Caco-2 (cell line): ENCODE data around the gene IL2RA. TPM values are rescaled to one million over a fixed set of nuclear protein-coding genes. Genes with fewer than 3 reads are reported as not detected.

Experiments used
- BruUV-seq: library from RNA; stranded (reverse); fragments of 400-500 nt; replicated peaks from 2 replicates; lab custom pipeline; 2021; lab: Mats Ljungman, UMichigan
- CTCF ChIA-PET: fragments of 300-600 bp; sonication (Branson Sonifier 250); formaldehyde crosslinking; loops from one replicate; lab custom pipeline; 2022; ENCODE audit warnings: antibody characterized with exemption; lab: Charles Lee
- POLR2A ChIA-PET: fragments of 300-600 bp; sonication (Branson Sonifier 250); formaldehyde crosslinking; loops from one replicate; lab custom pipeline; 2022; ENCODE audit warnings: antibody characterized with exemption; lab: Charles Lee
- DNase-seq, 2 experiments: peaks; one replicate each; pipeline versions ENCODE4 v3.0.0 to v3.0.0-alpha.2; 2020 to 2022
- H3K27me3 ChIP-seq: replicated peaks from 2 replicates; pipeline ENCODE4 v1.6.0; 2011; ENCODE audit warnings: low read length; ENCODE audit not compliant: control insufficient read depth, insufficient read depth
- H3K36me3 ChIP-seq: 2 replicates; pipeline ENCODE4 v1.5.1; 2011; ENCODE audit warnings: low read length; ENCODE audit not compliant: control insufficient read depth, insufficient read depth
- H3K4me1 ChIP-seq: fragments of 250-450 bp; sonication (Bioruptor Pico); 2 replicates; pipeline ENCODE4 v1.5.1; 2020; ENCODE audit warnings: mild to moderate bottlenecking
- H3K4me3 ChIP-seq: 2 replicates; pipeline ENCODE4 v1.5.1; 2011; ENCODE audit warnings: low read depth, mild to moderate bottlenecking, control low read depth, low read length
- H3K9me3 ChIP-seq: fragments of 250-450 bp; sonication (Bioruptor Pico); 2 replicates; pipeline ENCODE4 v1.5.1; 2020; ENCODE audit warnings: mild to moderate bottlenecking, moderate library complexity
- H3K27ac Mint-ChIP-seq: one replicate; pipeline ENCODE4 v1.8.0; 2022; ENCODE audit warnings: mixed read lengths; ENCODE audit not compliant: unreplicated experiment
- H3K27me3 Mint-ChIP-seq: one replicate; pipeline ENCODE4 v1.8.0; 2022; ENCODE audit warnings: mixed read lengths; ENCODE audit not compliant: insufficient read depth, unreplicated experiment
- H3K36me3 Mint-ChIP-seq: one replicate; pipeline ENCODE4 v1.8.0; 2022; ENCODE audit warnings: mild to moderate bottlenecking, mixed read lengths; ENCODE audit not compliant: insufficient read depth, unreplicated experiment
- H3K4me1 Mint-ChIP-seq: one replicate; pipeline ENCODE4 v1.8.0; 2022; ENCODE audit warnings: low read depth, mixed read lengths; ENCODE audit not compliant: unreplicated experiment
- H3K4me3 Mint-ChIP-seq: one replicate; pipeline ENCODE4 v1.8.0; 2022; ENCODE audit warnings: mild to moderate bottlenecking, moderate library complexity, mixed read lengths; ENCODE audit not compliant: unreplicated experiment
- H3K9me3 Mint-ChIP-seq: one replicate; pipeline ENCODE4 v1.8.0; 2022; ENCODE audit warnings: mixed read lengths; ENCODE audit not compliant: unreplicated experiment
- intact Hi-C: fragments of 100-400 bp; cut with micrococcal nuclease; formaldehyde crosslinking; loops from one replicate; pipeline ENCODE4 v1.10.0; 2022; ENCODE audit not compliant: unreplicated experiment
- total RNA-seq: library from RNA; stranded (reverse); gene quantifications from 2 replicates; pipeline ENCODE4 v1.2.3, GENCODE V29; 2022
- TF ChIP-seq, protein P1 (sequence below), 2 experiments: fragments of 200-600 bp in 1 of 2; IDR thresholded peaks; 1 replicate in 1 of 2; 2 replicates in 1 of 2; pipeline versions ENCODE4 v1.5.1 to v1.8.0; 2011 to 2022; ENCODE audit warnings: antibody characterized with exemption in 1 of 2, control low read depth in 1 of 2, inconsistent platforms in 1 of 2, low read depth in 1 of 2, low read length in 1 of 2, mild to moderate bottlenecking in 1 of 2, moderate library complexity in 1 of 2; ENCODE audit not compliant: insufficient read depth in 1 of 2, severe bottlenecking in 1 of 2, unreplicated experiment in 1 of 2

IL2RA gene
- total RNA-seq, 1 experiment from 2014 or later, result not detected

DNA sequence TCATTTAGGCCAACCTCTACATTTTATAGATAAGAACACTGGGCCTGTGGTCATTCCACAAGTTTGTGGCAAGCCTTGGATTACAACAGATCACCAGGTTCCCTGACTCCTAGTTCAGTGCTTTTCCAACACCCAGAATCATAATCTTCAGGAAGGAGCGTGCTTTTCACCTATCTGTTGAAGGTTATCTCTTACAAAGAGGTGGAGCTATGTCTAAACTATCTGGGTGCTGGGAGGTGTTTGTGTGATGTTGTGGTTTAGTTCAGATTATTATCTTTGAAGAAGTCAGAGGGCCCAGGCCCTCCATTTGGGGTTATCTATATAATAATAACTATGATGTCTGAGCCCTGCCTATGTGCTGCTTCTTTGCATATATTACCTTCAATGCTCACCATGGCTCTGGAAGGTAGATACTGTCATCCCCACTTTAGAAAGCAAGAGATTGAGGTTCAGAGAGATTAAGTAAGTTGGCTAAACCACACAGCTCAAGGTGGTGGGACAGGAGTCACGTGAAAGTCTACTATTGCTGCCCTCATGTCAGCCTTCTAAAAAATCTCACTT is 24.0 kb downstream of the IL2RA start:
- no TSS peak for BruUV-seq
- intact Hi-C loops, result no loop called here
- Mint-ChIP-seq H3K27ac (no peak overlapping the region), H3K36me3 (no peaks in the 10 kb centered on the region), H3K4me3 (no peak overlapping the region), H3K27me3 (peaks cover 27% of the 10 kb centered on the region), H3K4me1 (peaks cover 6% of the 10 kb centered on the region), H3K9me3 (no peaks in the 10 kb centered on the region)
- CTCF ChIA-PET, result no interaction called here
- TF ChIP-seq, protein P1, sequence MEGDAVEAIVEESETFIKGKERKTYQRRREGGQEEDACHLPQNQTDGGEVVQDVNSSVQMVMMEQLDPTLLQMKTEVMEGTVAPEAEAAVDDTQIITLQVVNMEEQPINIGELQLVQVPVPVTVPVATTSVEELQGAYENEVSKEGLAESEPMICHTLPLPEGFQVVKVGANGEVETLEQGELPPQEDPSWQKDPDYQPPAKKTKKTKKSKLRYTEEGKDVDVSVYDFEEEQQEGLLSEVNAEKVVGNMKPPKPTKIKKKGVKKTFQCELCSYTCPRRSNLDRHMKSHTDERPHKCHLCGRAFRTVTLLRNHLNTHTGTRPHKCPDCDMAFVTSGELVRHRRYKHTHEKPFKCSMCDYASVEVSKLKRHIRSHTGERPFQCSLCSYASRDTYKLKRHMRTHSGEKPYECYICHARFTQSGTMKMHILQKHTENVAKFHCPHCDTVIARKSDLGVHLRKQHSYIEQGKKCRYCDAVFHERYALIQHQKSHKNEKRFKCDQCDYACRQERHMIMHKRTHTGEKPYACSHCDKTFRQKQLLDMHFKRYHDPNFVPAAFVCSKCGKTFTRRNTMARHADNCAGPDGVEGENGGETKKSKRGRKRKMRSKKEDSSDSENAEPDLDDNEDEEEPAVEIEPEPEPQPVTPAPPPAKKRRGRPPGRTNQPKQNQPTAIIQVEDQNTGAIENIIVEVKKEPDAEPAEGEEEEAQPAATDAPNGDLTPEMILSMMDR (IDR thresholded peaks at IDR 0.05; ENCODE audit: insufficient read depth in 1 of 2, low read depth in 1 of 2, low read length in 1 of 2, severe bottlenecking in 1 of 2, unreplicated experiment in 1 of 2), result no peak
- Histone ChIP-seq H3K9me3 (no peaks in the 10 kb centered on the region), H3K4me3 (no peak overlapping the region), H3K4me1 (0 out of 2 replicates have a peak, but pooled peaks cover 5% of the 10 kb centered on the region), H3K27me3 (no peaks in the 10 kb centered on the region), H3K36me3 (no peaks in the 10 kb centered on the region)
- POLR2A ChIA-PET, result no interaction called here
- DNase-seq, result no peak

GRCh38 chr10:6037422-6037821 is 24.7 kb downstream of the IL2RA start:
- H3K4me1 ChIP-seq, result 0 out of 2 replicates have a peak, but pooled peaks cover 5% of the 10 kb centered on the region
- intact Hi-C loops, result no loop called here
- no peak overlapping the region for H3K27ac Mint-ChIP-seq
- no peak overlapping the region for H3K4me3 Mint-ChIP-seq
- no peak overlapping the region for H3K4me3 ChIP-seq
- ChIA-PET CTCF (no interaction called here), POLR2A (no interaction called here)
- DNase-seq, result no peak
- H3K4me1 Mint-ChIP-seq, result peaks cover 6% of the 10 kb centered on the region
- H3K36me3 Mint-ChIP-seq, result no peaks in the 10 kb centered on the region
- peaks cover 25% of the 10 kb centered on the region for H3K27me3 Mint-ChIP-seq
- no peaks in the 10 kb centered on the region for H3K36me3 ChIP-seq
- no peaks in the 10 kb centered on the region for H3K27me3 ChIP-seq
- no peaks in the 10 kb centered on the region for H3K9me3 ChIP-seq
- no peaks in the 10 kb centered on the region for H3K9me3 Mint-ChIP-seq
- TF ChIP-seq, protein P1 (IDR thresholded peaks at IDR 0.05; ENCODE audit: insufficient read depth in 1 of 2, low read depth in 1 of 2, low read length in 1 of 2, severe bottlenecking in 1 of 2, unreplicated experiment in 1 of 2), result no peak
- BruUV-seq, result no TSS peak

- no peak overlapping the region for H3K27ac Mint-ChIP-seq
- intact Hi-C loops, result no loop called here
- H3K36me3 Mint-ChIP-seq, result no peaks in the 10 kb centered on the region
- H3K9me3 Mint-ChIP-seq, result no peaks in the 10 kb centered on the region
- H3K4me3 Mint-ChIP-seq, result no peak overlapping the region
- POLR2A ChIA-PET, result no interaction called here
- Histone ChIP-seq H3K4me3 (no peak overlapping the region), H3K36me3 (no peaks in the 10 kb centered on the region), H3K27me3 (no peaks in the 10 kb centered on the region), H3K4me1 (0 out of 2 replicates have a peak, but pooled peaks cover 5% of the 10 kb centered on the region), H3K9me3 (no peaks in the 10 kb centered on the region)
- no TSS peak for BruUV-seq
- no peak for DNase-seq
- TF ChIP-seq, protein P1 (IDR thresholded peaks at IDR 0.05; ENCODE audit: insufficient read depth in 1 of 2, low read depth in 1 of 2, low read length in 1 of 2, severe bottlenecking in 1 of 2, unreplicated experiment in 1 of 2), result no peak
- H3K4me1 Mint-ChIP-seq, result peaks cover 6% of the 10 kb centered on the region
- CTCF ChIA-PET, result no interaction called here
- peaks cover 25% of the 10 kb centered on the region for H3K27me3 Mint-ChIP-seq
These were observed 25.3 kb downstream of the IL2RA start for GRCh38 chr10:6036861-6037321.
